Measurements from ENCODE around the gene FGD1.
"Not testable (repeated sequence)": the region's sequence is repeated elsewhere in the genome, so short reads cannot be mapped to it uniquely, and the experiment has no call there.

FGD1 gene

DNA sequence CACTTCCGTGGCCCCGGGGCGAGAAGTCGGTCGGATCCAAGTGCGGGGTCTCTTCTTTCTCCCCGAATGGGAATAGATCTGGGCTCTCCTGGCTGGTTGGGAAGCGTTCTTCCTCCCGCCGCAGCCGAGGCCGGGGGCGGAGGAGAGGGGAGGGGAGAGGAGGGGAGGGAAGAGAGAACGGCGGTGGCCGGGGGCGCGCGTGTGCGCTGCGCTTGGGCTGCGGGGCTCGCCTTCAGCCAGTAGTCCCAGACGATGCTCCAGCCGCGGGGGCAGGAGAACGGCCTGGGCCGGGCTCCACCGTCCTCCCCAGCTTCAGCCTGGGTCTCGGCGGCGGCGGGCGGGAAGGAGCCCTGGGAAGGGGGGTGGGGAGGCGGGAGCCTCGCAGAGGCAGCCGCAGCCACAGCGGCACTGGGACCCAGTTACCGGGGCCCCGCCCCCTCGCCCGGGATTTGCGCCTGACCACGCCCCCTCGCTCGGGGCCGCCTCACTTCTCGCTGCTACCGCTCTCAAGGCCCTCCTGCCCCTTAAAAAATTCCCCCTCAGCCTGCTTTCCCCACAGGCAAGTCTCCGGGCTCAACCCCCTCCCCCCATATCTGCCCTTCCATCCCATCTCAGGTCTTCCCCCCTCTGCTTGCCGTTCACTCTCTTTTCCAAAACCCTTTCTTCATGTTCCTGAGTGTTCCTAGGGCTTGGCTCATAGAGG is at the start of gene FGD1:
Gene FGD1, minus strand, starts transcription at position 421 of the 703 bp plus-strand sequence. CDS start 802 bp downstream, outside the sequence.
- peak in 1 of 2 donors; percentile 4 for DNase-seq (ENCODE audit: low read depth in 2 of 2, low spot score in 1 of 2)

- not testable (repeated sequence) for DNase-seq (ENCODE audit: low read depth in 2 of 2, low spot score in 1 of 2)
Measured at GRCh38 chrX:54542239-54542638, 46.2 kb upstream of the FGD1 start.

DNA sequence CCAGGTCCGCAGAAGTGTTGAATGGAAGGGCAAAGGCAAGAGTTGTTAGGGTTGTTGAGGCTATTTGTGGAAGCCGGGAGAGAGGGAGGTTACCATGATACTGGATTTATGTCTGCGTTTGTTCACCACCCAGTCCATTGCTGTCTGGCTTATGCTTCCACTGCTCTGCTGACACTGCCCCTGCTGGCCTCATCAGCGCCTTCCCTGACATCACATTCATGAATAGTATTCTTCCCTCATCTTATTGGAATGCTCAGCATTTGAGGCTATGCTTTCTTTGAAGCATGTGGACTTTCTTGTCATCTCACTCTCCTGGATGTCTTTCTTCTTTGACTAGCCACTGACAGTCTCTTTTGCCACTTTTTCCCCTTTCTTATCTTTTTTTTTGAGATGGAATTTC is 44.3 kb upstream of the FGD1 start:
- DNase-seq (ENCODE audit: low read depth in 2 of 2, low spot score in 1 of 2) = no peak

GRCh38 chrX:54534271-54534670 is 38.2 kb upstream of the FGD1 start:
- no peak for DNase-seq (ENCODE audit: low read depth in 2 of 2, low spot score in 1 of 2)

GRCh38 chrX:54530357-54530900 is 34.4 kb upstream of the FGD1 start:
- DNase-seq (ENCODE audit: low read depth in 2 of 2, low spot score in 1 of 2) = no peak

DNA sequence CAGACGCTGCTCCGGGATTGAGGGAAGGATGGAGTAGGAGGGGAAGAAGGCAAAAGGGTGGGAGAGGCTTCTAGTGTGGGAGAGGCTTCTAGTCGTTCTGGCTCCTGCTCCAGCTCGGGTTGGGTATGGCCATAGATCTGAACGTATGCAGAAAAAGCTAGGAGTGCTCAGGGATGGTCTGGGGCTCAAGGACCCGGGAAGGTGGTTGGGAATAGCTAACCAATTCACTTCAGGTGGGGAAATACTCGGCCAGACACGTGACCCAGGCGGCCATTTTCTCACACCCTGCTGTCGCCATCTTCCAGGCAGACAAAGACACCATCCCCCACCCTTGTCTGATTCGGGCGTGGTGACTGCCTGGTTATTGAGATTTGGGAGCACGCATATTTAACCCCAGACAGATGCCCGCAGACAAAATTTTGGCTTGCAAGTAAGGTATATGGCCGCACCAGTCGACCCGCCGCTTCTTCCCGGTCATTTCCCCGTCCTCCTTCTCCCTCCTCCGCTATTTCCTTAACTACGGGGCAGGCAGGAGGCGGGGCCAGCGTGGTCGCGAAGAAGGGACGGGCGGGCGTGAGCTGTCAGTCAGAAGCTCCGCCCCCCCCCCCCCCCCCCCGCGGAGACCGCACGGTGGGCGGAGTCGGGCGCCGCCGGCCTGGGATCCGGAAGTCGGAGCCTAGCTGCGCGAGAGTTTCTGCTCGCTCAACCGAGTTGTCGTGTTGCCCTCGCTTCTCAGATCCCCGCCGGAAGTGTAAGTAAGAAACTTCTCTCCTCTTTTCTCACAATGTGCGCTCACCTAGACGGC is 33.7 kb upstream of the FGD1 start, which contains the start of gene GNL3L:
Gene GNL3L, plus strand, starts transcription at position 668 of the 805 bp plus-strand sequence. CDS start 2,348 bp downstream, outside the sequence.
- DNase-seq (ENCODE audit: low read depth in 2 of 2, low spot score in 1 of 2) = peak; percentile 38 to 66

- no peak for DNase-seq (ENCODE audit: low read depth in 2 of 2, low spot score in 1 of 2)
Measured at GRCh38 chrX:54529151-54529550, 33.1 kb upstream of the FGD1 start.

- DNase-seq (ENCODE audit: low read depth in 2 of 2, low spot score in 1 of 2) = no peak
Measured at GRCh38 chrX:54509400-54509799, 13.4 kb upstream of the FGD1 start.

DNA sequence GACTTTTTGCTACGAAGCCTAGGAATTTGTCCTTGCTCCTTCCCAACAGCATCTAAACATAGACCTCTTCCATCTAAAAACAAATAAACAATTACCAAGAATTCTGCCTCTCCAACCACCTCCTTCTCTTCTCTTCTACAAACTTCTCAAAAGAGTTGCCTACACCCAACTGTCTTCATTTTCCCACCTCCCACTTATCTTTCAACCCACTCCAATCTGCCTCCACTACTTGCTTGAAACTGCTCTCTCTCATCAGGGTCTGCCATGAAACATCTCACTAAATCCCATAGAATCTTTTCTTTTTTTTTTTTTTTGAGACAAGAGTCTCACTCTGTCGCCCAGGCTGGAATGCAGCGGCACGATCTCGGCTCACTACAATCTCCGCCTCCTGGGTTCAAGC is 902 bp upstream of the FGD1 start:
- no peak for DNase-seq (ENCODE audit: low read depth in 2 of 2, low spot score in 1 of 2)

GRCh38 chrX:54496517-54496852 is 451 bp upstream of the FGD1 start:
- no peak for DNase-seq (ENCODE audit: low read depth in 2 of 2, low spot score in 1 of 2)

DNA sequence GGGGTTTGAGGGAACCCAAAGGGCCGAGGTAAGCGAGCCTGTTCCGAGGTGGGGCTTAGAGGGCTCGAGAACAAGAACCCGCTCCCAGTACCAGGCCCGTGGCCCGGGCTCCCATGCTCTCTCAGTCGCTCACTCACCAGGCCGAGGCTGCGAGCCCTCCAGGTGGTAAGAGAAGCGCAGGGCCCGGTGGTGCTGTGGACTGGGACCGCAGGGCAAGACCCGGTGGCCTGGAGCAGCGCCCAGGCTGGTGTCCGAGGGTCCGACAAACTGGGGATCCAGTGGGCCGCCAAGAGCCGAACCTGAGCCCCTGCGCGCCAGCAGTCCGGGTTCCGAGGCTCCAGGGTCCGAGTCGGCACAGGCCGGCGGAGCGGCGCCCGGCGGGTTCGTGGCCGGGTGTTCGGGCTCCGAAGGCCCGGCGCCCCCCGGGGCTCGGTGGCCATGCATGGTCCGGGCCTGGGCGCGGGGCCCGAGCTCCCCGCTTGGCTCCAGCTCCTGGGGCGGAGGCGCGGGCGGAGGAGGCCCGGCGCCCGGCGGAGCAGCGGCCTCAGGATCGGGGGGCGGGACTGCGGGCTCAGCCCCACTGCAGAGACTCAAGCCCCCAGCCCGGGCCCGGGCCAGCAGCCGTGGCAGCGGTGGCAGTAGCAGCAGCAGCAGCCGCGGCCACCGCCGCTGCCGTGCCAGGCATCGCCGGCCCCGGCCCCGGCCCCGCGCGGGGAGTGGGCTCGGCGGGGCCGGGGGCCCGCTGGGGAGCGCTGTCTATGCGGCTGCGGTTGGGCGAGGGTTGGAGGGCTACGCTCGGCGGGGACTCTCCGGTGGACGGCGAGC is 833 bp downstream of the FGD1 start:
- no peak for DNase-seq (ENCODE audit: low read depth in 2 of 2, low spot score in 1 of 2)

GRCh38 chrX:54494166-54494988 is 1.7 kb downstream of the FGD1 start:
- no peak for DNase-seq (ENCODE audit: low read depth in 2 of 2, low spot score in 1 of 2)

DNA sequence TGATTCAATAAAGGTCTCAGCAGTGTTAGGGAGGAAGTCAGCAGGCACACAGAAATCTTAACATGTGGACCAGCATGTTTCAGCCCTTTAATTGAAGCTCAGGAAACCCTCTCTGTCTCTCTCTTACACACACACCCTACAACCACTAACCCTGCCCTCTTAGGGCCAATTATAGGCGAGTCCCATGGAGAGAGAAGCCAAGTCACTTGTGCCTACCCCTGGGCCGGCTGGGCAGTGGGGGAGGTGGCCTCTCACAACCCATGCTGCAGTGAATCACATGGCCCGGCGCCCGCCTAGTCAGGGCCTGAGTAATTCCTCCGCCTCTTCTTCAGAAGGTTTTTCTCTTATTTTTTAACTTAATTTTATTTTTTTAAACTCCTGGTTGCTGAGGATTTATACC is 3.7 kb downstream of the FGD1 start:
- DNase-seq (ENCODE audit: low read depth in 2 of 2, low spot score in 1 of 2) = no peak

DNA sequence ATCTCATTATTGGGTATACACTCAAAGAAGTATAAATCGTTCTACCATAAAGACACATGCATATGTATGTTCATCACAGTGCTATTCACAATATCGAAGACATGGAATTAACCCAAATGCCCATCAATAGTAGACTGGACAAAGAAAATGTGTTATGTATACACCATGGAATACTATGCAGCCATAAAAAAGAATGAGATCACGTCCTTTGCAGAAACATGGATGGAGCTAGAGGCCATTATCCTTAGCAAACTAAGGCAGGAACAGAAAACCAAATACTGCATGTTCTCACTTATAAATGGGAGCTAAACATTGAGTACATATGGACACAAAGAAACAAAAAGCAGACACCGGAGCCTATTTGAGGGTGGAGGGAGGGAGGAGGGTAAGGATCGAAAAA is 6.2 kb downstream of the FGD1 start:
- DNase-seq (ENCODE audit: low read depth in 2 of 2, low spot score in 1 of 2) = not testable (repeated sequence)

DNA sequence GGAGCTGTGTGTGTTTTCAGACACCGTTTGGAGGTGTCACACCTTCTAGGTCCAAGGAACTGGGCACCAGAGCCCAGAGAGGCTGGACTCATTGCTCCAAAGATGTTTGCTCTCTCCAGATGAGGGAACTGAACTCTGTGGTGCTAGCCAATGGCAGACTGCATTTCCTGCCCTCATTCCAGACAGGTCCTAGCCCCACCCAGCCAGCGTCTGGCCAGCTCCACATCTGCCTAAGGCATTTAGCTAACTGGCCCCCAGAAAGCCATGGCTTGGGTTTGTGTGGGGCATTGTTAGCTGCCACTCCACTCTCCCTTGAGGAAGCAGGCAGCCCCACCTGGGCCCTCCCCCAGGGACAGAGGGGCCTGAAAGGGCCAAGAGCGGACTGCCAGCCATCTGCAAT is 11.4 kb downstream of the FGD1 start:
- DNase-seq (ENCODE audit: low read depth in 2 of 2, low spot score in 1 of 2) = no peak

GRCh38 chrX:54483946-54484345 is 12.1 kb downstream of the FGD1 start:
- DNase-seq (ENCODE audit: low read depth in 2 of 2, low spot score in 1 of 2) = no peak

- no peak for DNase-seq (ENCODE audit: low read depth in 2 of 2, low spot score in 1 of 2)
Measured at GRCh38 chrX:54482839-54483593, 13.0 kb downstream of the FGD1 start.

GRCh38 chrX:54479136-54480111 is 16.6 kb downstream of the FGD1 start:
- no peak for DNase-seq (ENCODE audit: low read depth in 2 of 2, low spot score in 1 of 2)

Measured in stimulated activated CD8-positive, alpha-beta memory T cell treated with anti-CD3 and anti-CD28 coated beads, Interleukin-4, amount 100 ng/mL, for 4 hours (primary cell).